GM10266 (cell line): ENCODE data around the gene SOX18.

Source experiments
- DNase-seq: peaks from one replicate; pipeline ENCODE4 v3.0.0; 2012; ENCODE audit errors: extremely low spot score
- CTCF ChIP-seq: IDR thresholded peaks from 2 replicates; pipeline ENCODE4 v1.5.1; 2012; ENCODE audit warnings: mild to moderate bottlenecking, low read depth; ENCODE audit not compliant: control insufficient read depth, insufficient read depth; ENCODE audit errors: missing control alignments

SOX18 gene

DNA sequence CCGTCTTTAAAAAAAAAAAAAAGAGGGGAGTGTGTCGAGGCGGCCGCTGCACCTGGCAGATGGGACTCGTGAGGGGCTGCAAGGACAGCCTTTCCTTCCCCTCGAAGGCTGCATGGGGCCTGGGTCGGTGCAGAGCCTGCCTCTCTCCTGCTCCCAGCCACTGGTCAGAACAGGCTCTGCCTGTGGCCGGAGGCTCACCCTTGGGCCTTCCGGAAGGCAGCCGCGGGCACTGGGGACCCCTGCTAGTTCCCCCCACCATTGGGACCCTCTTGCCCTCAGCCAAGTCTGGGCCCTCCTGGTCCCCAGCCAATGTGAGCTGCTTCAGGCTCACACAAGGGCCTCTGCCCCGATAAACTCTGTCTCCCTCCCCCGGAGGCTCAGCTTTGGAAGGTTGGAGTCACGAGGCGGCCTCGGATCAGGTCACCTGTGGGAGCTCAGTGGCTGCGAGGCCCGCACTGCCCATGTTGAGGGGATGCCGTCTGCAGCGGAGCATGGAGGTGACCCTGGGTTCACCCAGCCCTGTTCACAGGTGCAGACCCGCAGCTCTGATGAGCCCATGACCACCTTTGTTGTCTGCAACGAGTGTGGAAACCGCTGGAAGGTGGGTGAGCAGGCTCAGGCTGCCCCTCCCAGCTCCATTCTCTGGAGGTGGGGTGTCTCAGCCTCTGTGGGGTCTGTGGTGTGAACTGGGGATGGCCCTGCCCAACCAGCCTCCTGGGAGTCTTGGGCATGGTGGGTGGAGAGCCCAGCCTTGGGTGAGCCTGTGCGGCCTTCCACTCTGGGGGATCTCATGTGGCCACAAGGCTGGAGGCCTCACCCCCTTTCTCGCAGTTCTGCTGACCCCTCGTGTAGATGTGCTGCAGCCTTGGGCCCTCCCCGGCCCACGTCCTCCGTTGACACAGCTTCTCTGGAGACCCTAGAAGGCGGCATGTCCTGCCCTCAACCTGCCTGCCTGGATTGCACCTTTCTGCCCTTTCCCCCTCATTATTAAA lies 22.2 kb upstream of the SOX18 start:
- no peak for TF ChIP-seq CTCF
- DNase-seq: no peak

DNA sequence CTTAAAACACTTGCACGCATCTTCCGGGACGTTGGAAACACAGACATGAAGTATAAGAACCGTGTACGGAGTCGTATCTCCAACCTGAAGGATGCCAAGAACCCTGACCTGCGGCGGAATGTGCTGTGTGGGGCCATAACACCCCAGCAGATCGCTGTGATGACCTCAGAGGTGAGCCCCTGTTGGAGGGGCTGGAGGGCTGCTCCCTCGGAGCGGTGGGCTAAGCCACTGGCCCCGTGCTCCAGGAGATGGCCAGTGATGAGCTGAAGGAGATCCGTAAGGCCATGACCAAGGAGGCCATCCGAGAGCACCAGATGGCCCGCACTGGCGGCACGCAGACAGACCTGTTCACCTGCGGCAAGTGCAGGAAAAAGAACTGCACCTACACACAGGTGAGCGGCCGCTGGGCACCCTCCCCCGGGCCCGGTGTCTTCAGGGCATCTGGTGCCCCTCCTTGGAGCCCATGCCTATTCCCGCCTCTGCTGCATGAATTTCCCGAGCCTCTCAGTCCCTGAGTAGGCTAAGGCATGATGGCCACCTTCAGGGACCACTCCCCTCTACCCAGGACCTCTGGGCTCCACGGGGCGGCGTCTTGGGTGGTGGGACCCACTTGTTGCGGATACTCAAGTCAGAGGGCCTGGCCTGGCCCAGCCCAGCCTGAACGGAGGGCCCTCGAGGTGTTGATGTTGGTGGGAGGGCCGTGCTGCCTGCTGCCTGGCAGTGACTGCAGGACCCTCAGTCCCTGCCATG lies 21.0 kb upstream of the SOX18 start:
- DNase-seq: no peak
- no peak for TF ChIP-seq CTCF

- TF ChIP-seq CTCF: peak; percentile 70
- DNase-seq: peak; percentile 68
Measured at GRCh38 chr20:64069614-64070243, 20.3 kb upstream of the SOX18 start.

DNA sequence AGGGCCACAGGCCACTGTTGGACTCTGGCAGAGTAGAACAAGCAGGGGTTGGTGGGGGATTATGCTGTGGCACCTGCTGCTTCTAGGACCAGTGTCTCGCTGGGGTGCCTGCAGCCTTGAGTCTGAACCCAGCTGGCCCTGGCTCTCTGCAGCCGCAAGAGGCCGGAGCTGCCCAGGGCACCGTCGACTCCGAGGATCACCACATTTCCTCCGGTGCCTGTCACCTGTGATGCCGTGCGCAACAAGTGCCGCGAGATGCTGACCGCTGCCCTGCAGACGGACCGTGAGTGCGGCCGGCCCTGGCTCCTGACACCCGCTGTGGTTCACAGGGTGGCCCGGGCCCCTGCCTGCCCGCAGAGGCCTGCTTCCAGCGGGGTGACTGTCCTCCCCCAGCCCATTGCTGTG lies 19.8 kb upstream of the SOX18 start:
- DNase-seq: no peak
- no peak for TF ChIP-seq CTCF

- no peak for TF ChIP-seq CTCF
- DNase-seq: no peak
Measured at GRCh38 chr20:64068386-64069208, 19.2 kb upstream of the SOX18 start.

DNA sequence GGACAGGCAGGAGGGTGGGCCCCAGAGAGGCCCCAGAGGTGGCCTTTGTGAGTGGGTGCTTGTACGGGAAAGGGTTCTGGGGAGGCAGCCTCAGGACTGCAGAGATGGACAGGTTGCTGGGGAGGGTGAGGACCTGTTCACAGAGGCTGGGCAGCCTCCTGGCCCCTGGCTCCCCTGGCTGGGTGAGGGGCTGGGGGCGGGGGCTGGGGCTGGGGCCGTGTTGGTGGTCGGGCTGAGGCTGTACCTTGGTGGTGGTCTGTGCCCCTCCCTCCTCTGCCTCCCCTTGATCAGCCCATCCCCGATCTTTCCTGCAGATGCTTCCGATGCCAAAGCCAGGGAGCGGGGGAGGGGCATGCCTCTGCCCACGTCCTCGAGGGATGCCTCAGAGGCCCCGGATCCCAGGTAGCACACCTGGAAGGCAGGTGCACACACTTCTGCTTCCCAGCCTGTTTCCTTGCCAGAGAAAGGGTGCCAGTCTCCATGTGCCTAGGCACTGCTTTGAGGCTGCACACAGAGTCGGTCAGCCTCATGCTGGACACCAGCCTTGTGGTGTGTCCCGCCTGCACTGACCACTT lies 18.4 kb upstream of the SOX18 start:
- no peak for DNase-seq
- TF ChIP-seq CTCF: no peak
